ENCODE results near the gene ISG15. TPM values are rescaled to one million over a fixed set of nuclear protein-coding genes. Genes with fewer than 3 reads are reported as not detected.
A peak's percentile ranks its signal among the peaks of the same experiment; 100 is the strongest.

The ISG15 gene

DNA sequence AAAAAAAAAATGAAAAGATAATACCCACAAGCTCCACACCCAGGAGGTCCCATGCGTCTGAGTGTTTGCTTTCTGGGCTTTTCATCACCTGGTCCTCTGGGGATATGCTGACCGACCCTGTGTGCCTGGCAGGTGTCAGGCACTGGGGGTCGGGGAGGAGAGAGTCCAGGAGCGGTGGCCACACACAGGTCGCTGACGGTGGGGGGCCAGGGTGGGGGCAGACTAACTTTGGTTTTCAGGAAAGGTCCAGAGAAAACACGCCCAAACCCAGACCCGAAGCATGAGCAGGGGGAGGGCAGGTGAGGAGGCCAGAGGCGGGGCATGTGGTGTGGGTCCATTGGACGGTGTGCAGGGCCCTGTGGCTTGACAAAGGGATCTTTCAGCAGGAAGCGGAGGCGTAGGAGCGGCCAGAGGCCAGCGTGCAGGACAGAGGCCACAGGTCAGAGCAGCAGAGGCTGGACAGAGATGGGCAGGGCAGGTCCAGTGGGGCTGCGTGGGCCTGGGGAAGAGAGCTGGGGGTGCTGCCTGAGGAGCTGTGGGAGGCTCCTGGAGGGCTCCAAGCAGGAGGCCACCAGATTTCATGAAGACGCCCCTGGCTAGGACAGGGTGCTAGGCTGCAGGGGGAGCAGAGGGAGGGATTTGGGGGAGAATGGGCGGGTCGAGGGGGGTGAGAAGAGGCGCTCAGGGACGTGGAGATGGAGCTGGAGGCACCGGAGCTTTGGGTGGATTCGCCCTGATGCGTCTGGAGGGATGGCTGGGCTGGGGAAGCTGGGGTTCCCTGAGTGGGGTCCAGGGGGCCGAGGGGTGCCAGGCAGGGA is 45.0 kb downstream of the ISG15 start:
- H3K4me3 ChIP-seq (ENCODE audit: low read length) = no peak overlapping the region
- H3K9ac ChIP-seq (ENCODE audit: low read depth, low read length) = no peak overlapping the region
- H3K4me1 ChIP-seq (ENCODE audit: control insufficient read depth, insufficient read depth, low read length) = peaks cover 18% of the 10 kb centered on the region
- peaks cover 28% of the 10 kb centered on the region for H3K27me3 ChIP-seq (ENCODE audit: control insufficient read depth, insufficient read depth, low read length)
- H3K36me3 ChIP-seq (ENCODE audit: insufficient read depth, low read length) = no peaks in the 10 kb centered on the region
- no peaks in the 10 kb centered on the region for H3K9me3 ChIP-seq (replicated peaks; ENCODE audit: low read length)
- peak overlapping the region; percentile 94 for H3K4me2 ChIP-seq (ENCODE audit: low read length)

DNA sequence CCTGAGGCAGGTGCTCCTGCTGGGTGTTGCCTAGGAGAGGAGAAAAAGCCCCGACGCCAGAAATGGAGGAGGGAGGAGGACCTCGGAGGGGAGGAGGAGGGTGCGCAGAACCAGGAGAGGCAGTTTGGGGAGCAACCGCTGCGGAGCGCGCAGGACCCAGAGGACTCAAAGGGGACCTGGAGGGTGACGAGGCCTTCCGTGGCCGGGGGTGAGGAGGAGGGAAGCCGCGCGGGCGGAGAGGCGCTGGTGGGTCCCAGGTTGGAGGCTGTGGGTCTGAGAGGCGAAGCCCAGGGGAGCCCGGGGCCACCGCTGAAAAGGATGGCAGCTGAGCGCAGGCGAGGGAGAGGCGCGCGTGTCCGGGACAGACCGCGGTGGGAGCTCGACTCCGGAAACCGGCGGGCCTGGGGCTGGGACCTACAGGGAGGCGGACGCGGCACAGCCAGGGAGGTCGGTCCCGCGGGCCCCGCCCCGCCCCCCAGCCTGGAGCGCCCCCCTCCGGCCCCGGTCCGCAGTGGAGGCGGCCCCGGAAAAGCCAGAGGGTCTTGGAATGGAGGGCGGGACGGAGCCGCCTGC is 45.7 kb downstream of the ISG15 start:
- Histone ChIP-seq H3K4me3 (ENCODE audit: low read length) (peak overlapping the region; percentile 71), H3K4me2 (ENCODE audit: low read length) (peak overlapping the region; percentile 94), H3K27me3 (ENCODE audit: control insufficient read depth, insufficient read depth, low read length) (peaks cover 28% of the 10 kb centered on the region), H3K9me3 (replicated peaks; ENCODE audit: low read length) (no peaks in the 10 kb centered on the region), H3K36me3 (ENCODE audit: insufficient read depth, low read length) (no peaks in the 10 kb centered on the region), H3K4me1 (ENCODE audit: control insufficient read depth, insufficient read depth, low read length) (peaks cover 22% of the 10 kb centered on the region), H3K9ac (ENCODE audit: low read depth, low read length) (no peak overlapping the region)

DNA sequence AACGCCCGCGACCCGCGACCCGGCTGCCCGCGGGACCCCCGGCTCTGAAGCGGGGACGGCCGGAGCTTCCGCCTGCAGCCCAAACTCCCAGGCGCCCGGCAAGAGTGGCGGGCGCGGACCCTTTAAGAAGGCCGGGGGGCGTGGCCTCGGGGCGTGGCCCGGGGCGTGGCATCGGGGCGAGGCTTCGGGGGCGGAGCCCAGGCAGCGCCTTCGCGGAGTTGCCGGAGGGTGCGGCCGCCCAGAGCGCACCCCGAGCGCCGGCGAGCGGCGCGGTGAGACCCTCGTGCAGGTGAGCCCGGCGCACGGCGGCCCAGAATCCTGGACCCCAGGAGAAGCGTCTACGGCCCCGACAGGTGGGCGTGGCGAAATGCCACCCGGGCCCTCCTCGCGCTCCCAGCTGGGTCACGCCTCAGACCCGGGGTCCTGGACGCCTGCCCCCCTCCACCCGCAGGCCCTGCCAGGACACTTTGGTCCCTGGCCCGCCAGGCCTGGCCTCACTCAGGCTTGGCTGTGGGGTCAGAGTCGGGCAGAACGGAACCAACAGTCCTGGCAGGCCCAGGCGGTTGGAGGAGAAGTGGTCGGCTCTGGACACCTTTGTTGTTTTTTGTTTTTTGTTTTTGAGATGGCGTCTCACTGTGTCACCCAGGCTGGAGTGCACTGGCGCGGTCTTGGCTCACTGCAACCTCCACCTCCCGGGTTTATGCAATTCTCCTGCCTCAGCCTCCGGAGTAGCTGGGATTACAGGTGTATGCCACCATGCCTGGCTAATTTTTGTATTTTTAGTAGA is 46.4 kb downstream of the ISG15 start:
- H3K36me3 ChIP-seq (ENCODE audit: insufficient read depth, low read length) = no peaks in the 10 kb centered on the region
- H3K4me1 ChIP-seq (ENCODE audit: control insufficient read depth, insufficient read depth, low read length) = peaks cover 27% of the 10 kb centered on the region
- no peak overlapping the region for H3K9ac ChIP-seq (ENCODE audit: low read depth, low read length)
- peak overlapping the region; percentile 94 for H3K4me2 ChIP-seq (ENCODE audit: low read length)
- peaks cover 28% of the 10 kb centered on the region for H3K27me3 ChIP-seq (ENCODE audit: control insufficient read depth, insufficient read depth, low read length)
- no peaks in the 10 kb centered on the region for H3K9me3 ChIP-seq (replicated peaks; ENCODE audit: low read length)
- peak overlapping the region; percentile 71 for H3K4me3 ChIP-seq (ENCODE audit: low read length)

DNA sequence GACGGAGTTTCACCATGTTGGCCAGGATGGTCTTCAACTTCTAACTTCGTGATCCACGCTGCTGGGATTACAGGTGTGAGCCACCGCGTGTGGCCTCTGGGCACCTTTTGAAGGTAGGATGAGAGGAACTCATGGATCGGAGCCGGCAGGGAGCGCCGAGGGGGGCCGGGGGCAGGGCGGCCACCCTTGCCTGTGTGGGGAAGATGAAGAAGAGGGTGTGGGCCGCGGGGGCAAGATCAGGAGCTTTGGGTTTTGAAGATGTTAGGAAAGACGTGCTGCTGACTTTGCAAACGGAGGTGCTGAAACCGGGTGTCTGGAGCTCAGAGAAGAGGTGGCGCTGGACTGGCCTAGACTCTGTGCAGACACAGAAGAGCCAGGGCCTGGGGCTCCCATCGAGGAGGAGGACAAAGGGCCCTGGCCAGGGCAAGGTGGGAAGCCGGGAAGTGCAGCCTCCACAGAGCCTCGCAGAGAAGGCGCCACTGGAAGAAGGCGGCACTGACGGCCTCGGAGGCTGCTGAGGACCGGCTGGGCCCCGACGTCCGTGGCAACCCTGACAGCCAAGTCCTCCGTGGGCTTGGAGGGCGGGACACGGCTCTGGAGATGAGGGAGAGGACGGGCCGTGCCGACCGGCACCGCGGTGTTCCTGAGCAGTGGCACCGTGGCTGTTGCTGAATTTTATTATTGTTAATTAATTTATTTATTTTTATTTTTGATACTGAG is 47.1 kb downstream of the ISG15 start:
- H3K27me3 ChIP-seq (ENCODE audit: control insufficient read depth, insufficient read depth, low read length) = peaks cover 28% of the 10 kb centered on the region
- H3K36me3 ChIP-seq (ENCODE audit: insufficient read depth, low read length) = no peaks in the 10 kb centered on the region
- peaks cover 27% of the 10 kb centered on the region for H3K4me1 ChIP-seq (ENCODE audit: control insufficient read depth, insufficient read depth, low read length)
- peak overlapping the region; percentile 94 for H3K4me2 ChIP-seq (ENCODE audit: low read length)
- no peak overlapping the region for H3K4me3 ChIP-seq (ENCODE audit: low read length)
- no peak overlapping the region for H3K9ac ChIP-seq (ENCODE audit: low read depth, low read length)
- H3K9me3 ChIP-seq (replicated peaks; ENCODE audit: low read length) = no peaks in the 10 kb centered on the region

DNA sequence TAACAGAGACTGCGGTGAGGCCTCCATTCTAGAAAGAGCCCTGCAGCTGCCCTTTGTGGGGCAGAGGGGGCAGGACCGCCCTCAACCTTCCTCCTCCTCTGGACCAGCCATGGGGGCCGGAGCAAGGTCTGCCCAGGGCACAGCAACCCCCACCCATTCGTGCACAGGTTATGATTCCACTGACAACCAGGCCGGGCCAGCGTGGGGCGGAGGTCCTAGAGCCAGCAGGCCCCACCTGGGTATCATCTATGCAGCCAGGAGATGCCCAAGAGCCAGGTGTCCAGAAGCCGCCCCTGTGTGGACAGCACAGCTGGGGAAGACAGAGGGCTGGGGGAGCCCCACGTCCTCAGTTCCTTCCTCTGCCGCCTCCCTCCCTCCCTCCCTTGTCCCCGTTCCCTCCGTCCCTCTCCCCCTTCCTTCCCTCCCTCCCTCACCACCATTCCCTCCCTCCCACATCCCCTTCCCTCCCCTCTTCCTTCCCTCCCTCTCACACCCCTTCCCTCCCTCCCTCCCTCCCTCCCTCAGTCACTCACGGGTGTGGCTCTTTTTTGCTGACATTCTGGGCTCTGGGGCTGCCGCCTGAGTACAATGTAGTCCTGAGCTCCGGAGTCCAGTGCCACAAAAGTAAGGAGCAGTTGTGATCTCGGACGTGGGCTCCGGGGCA is 48.5 kb downstream of the ISG15 start:
- H3K4me2 ChIP-seq (ENCODE audit: low read length) = no peak overlapping the region
- no peaks in the 10 kb centered on the region for H3K36me3 ChIP-seq (ENCODE audit: insufficient read depth, low read length)
- peaks cover 27% of the 10 kb centered on the region for H3K4me1 ChIP-seq (ENCODE audit: control insufficient read depth, insufficient read depth, low read length)
- H3K9ac ChIP-seq (ENCODE audit: low read depth, low read length) = no peak overlapping the region
- peaks cover 28% of the 10 kb centered on the region for H3K27me3 ChIP-seq (ENCODE audit: control insufficient read depth, insufficient read depth, low read length)
- H3K4me3 ChIP-seq (ENCODE audit: low read length) = no peak overlapping the region
- H3K9me3 ChIP-seq (replicated peaks; ENCODE audit: low read length) = no peaks in the 10 kb centered on the region

DNA sequence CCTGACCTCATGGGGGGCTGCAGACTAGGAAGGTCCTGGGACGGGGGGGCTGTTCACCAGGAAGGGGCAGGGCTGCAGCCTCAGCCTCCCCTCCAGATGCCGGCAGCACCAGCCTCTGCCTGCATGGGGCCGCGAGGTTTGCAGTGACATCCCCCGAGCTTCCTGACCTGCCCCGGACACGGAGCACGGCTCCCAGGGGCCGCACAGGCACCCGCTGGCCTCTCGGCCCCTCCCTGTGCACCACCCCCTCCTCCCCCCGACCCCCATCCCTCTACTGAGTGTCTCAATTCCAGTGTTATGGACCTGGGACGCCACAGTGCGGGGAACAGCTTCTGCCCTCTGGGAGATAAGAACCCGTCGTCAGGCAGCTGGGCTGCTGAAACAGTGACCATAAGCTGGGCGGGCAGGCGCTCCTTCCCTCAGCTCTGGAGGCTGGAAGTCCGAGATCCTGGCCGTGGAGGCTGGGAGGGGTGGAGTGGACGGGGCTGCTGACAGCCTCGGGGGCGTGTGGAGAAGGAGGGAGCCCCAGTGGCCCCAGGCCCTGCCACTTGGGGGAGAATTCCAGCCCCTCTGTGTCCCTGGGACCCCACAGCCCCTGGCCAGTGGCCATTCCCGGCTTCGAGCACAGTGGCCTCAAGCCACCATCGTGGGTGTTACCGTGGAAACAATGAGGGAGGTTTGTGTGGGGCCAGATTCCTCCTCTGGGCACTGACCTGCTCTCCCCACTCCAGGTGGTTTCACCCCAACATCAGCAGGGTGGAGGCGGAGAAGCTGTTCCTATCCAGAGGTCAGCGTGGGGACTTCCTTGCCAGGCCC is 49.3 kb downstream of the ISG15 start:
- no peak overlapping the region for H3K9ac ChIP-seq (ENCODE audit: low read depth, low read length)
- no peak overlapping the region for H3K4me3 ChIP-seq (ENCODE audit: low read length)
- H3K4me2 ChIP-seq (ENCODE audit: low read length) = no peak overlapping the region
- H3K9me3 ChIP-seq (replicated peaks; ENCODE audit: low read length) = no peaks in the 10 kb centered on the region
- H3K27me3 ChIP-seq (ENCODE audit: control insufficient read depth, insufficient read depth, low read length) = peaks cover 28% of the 10 kb centered on the region
- H3K4me1 ChIP-seq (ENCODE audit: control insufficient read depth, insufficient read depth, low read length) = peaks cover 27% of the 10 kb centered on the region
- H3K36me3 ChIP-seq (ENCODE audit: insufficient read depth, low read length) = no peaks in the 10 kb centered on the region

DNA sequence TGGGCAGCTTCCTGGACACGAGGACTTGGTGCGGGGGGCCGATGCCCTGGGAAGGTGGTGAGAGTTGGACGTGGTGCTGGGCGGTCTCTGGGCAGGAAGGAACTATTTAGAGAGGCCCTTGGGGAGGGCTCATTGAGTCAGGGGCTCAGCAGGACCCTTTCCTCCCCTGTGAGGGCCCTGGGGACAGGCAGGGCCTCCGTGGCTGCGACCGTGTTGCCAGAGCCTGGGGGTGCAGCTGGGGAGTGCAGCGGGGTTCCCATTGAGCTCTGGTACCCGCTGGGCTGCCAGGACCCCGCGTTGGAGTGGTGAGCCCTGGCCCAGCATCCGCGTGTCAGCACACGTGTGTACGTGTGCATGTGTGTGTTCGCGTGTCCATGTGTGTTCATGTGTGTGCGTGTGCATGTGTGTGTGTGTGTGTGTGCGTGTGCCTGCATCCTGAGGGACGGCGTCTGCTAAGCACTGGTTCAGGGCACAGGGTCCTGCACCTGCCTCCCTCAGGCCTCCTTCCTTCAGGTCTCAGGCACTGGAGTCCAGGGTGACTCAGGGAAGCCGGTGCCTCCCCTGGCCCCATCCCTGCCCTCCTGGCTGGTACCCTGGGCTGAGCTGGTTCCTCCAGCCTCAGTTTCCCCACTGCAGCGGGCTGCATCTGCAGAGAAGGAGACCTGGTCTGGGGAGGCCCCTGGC is 50.1 kb downstream of the ISG15 start:
- Histone ChIP-seq H3K9me3 (replicated peaks; ENCODE audit: low read length) (no peaks in the 10 kb centered on the region), H3K9ac (ENCODE audit: low read depth, low read length) (no peak overlapping the region), H3K4me3 (ENCODE audit: low read length) (no peak overlapping the region), H3K4me2 (ENCODE audit: low read length) (peak overlapping the region; percentile 74), H3K36me3 (ENCODE audit: insufficient read depth, low read length) (no peaks in the 10 kb centered on the region), H3K27me3 (ENCODE audit: control insufficient read depth, insufficient read depth, low read length) (peaks cover 22% of the 10 kb centered on the region), H3K4me1 (ENCODE audit: control insufficient read depth, insufficient read depth, low read length) (peaks cover 21% of the 10 kb centered on the region)

Small RNA genes within 50 kb of the gene (small RNA-seq; reads per million reads assigned to genes)
- gene AL645608.3 = not detected

Measured in skeletal muscle satellite cell (primary cell).